HepG2 (cell line): ENCODE measurements around the gene SMPD3. TPM values are rescaled to one million over a fixed set of nuclear protein-coding genes. Genes with fewer than 3 reads are reported as not detected.

ENCODE experiments used
- ATAC-seq: fragments of 200-7000 bp; cut with Tn5 transposase; 3 replicates; pipeline ENCODE4 v1.9.1; 2020; ENCODE audit warnings: mild to moderate bottlenecking, moderate library complexity
- BruUV-seq: library from RNA; stranded (reverse); fragments of 400-500 nt; replicated peaks from 2 replicates; lab custom pipeline; 2021; lab: Mats Ljungman, UMichigan
- CTCF ChIA-PET: fragments of 300-600 bp; formaldehyde crosslinking; extraction: SDS; loops from one replicate; lab custom pipeline; 2021; ENCODE audit warnings: low total read pairs, inconsistent platforms, low intra/inter-chr PET ratio; lab: Yijun Ruan, JAX
- POLR2A ChIA-PET: fragments of 350-600 bp; sonication (Branson Sonifier 250); formaldehyde crosslinking; loops from one replicate; lab custom pipeline; 2020; ENCODE audit warnings: antibody characterized with exemption, inconsistent platforms; lab: Yijun Ruan, JAX
- DNase-seq: peaks from one replicate; pipeline ENCODE4 v3.0.0-alpha.2; 2015; ENCODE audit warnings: low spot score
- FAIRE-seq: peaks from 3 replicates; lab custom pipeline; 2011; peaks lifted over from hg19 to GRCh38; lab: Jason Lieb, UNC
- H2AFZ ChIP-seq: one replicate; pipeline ENCODE4 v1.6.1; 2011; ENCODE audit warnings: low read length, inconsistent platforms
- H3K27ac ChIP-seq: fragments of 300-600 bp; 3 replicates; pipeline ENCODE4 v1.8.0; 2011; ENCODE audit warnings: mixed run types, mild to moderate bottlenecking, mixed read lengths, low read length, inconsistent platforms; ENCODE audit not compliant: insufficient read depth; ENCODE audit errors: extremely low read length
- H3K27me3 ChIP-seq, 2 experiments: fragments of 200-600 bp in 1 of 2; 2 replicates in 1 of 2; 3 replicates in 1 of 2; pipeline versions ENCODE4 v1.6.0 to v1.8.0; 2011; ENCODE audit warnings: low read length in 2 of 2, mild to moderate bottlenecking in 2 of 2, moderate library complexity in 2 of 2, inconsistent platforms in 1 of 2; ENCODE audit not compliant: insufficient read depth in 2 of 2, control insufficient read depth in 1 of 2
- H3K36me3 ChIP-seq, 2 experiments: fragments of 200-600 bp in 1 of 2; replicated peaks in 1 of 2; 2 replicates in 1 of 2; 3 replicates in 1 of 2; pipeline versions ENCODE4 v1.5.1 to v1.8.0; 2011; ENCODE audit warnings: low read length in 2 of 2, inconsistent platforms in 1 of 2; ENCODE audit not compliant: insufficient read depth in 2 of 2, control insufficient read depth in 1 of 2
- H3K4me1 ChIP-seq: 2 replicates; pipeline ENCODE4 v1.5.1; 2012; ENCODE audit warnings: low read length, inconsistent platforms; ENCODE audit not compliant: insufficient read depth
- H3K4me2 ChIP-seq: 2 replicates; pipeline ENCODE4 v1.6.0; 2011; ENCODE audit warnings: low read depth, low read length, inconsistent platforms
- H3K4me3 ChIP-seq, 3 experiments: fragments of 200-600 bp in 1 of 3; sonication (generic), shearing (Covaris generic) in 1 of 3; replicated peaks in 1 of 3; 2 replicates each; pipeline ENCODE4 v1.5.1; 2011 to 2016; ENCODE audit warnings: low read length in 3 of 3, inconsistent platforms in 2 of 3, low read depth in 2 of 3, mild to moderate bottlenecking in 2 of 3, control low read depth in 1 of 3, mixed read lengths in 1 of 3; ENCODE audit not compliant: insufficient read depth in 1 of 3
- H3K79me2 ChIP-seq: one replicate; pipeline ENCODE4 v1.6.1; 2011; ENCODE audit warnings: low read length, inconsistent platforms; ENCODE audit not compliant: insufficient read depth
- H3K9ac ChIP-seq: 2 replicates; pipeline ENCODE4 v1.6.0; 2011; ENCODE audit warnings: mild to moderate bottlenecking, low read depth, low read length, inconsistent platforms; ENCODE audit not compliant: insufficient read depth
- H3K9me3 ChIP-seq: 2 replicates; pipeline ENCODE4 v1.5.1; 2012; ENCODE audit warnings: mild to moderate bottlenecking, low read length
- H4K20me1 ChIP-seq: 2 replicates; pipeline ENCODE4 v1.6.0; 2011; ENCODE audit warnings: inconsistent platforms, mild to moderate bottlenecking, low read length, moderate library complexity; ENCODE audit not compliant: insufficient read depth
- EP300 ChIP-seq, 3 experiments: sonication (generic) in 1 of 3; formaldehyde crosslinking in 1 of 3; IDR thresholded peaks; 2 replicates each; pipeline versions ENCODE4 v1.5.1 to v1.6.1; 2011 to 2020; ENCODE audit warnings: low read depth in 2 of 3, low read length in 2 of 3, borderline replicate concordance in 1 of 3, improper control_type of control experiment in 1 of 3, mild to moderate bottlenecking in 1 of 3, missing genetic modification reagents in 1 of 3, moderate library complexity in 1 of 3
- HNRNPLL ChIP-seq: fragments of 200-400 bp; formaldehyde crosslinking; IDR thresholded peaks from 2 replicates; pipeline ENCODE4 v1.6.1; 2017; ENCODE audit warnings: mild to moderate bottlenecking, low read depth, low read length; ENCODE audit not compliant: poor library complexity, severe bottlenecking
- KDM2A ChIP-seq: sonication (generic); formaldehyde crosslinking; IDR thresholded peaks from 2 replicates; pipeline ENCODE4 v1.4.0; 2020; ENCODE audit warnings: low read depth, missing genetic modification reagents, borderline replicate concordance
- KLF13 ChIP-seq: sonication (generic); formaldehyde crosslinking; IDR thresholded peaks from 2 replicates; pipeline ENCODE4 v1.4.0; 2020; ENCODE audit warnings: mild to moderate bottlenecking, missing genetic modification reagents
- LCORL ChIP-seq, 2 experiments: fragments of 450-650 bp in 1 of 2; sonication (generic) in 1 of 2; formaldehyde crosslinking in 1 of 2; IDR thresholded peaks; 2 replicates each; pipeline versions ENCODE4 v1.5.0 to v1.6.1; 2017 to 2020; ENCODE audit warnings: antibody characterized with exemption in 1 of 2, missing genetic modification reagents in 1 of 2
- MYPOP ChIP-seq: sonication (generic); formaldehyde crosslinking; IDR thresholded peaks from 2 replicates; pipeline ENCODE4 v1.8.1; 2023; ENCODE audit warnings: mild to moderate bottlenecking, moderate library complexity, missing genetic modification reagents
- PHF8 ChIP-seq: sonication (generic); formaldehyde crosslinking; IDR thresholded peaks from 2 replicates; pipeline ENCODE4 v1.5.0; 2020; ENCODE audit warnings: missing genetic modification reagents
- ZBTB3 ChIP-seq: sonication (generic); formaldehyde crosslinking; IDR thresholded peaks from 2 replicates; pipeline ENCODE4 v1.4.0; 2020; ENCODE audit warnings: low read depth, mild to moderate bottlenecking, moderate library complexity, missing genetic modification reagents, borderline replicate concordance
- ZBTB46 ChIP-seq: sonication (generic); formaldehyde crosslinking; IDR thresholded peaks from 2 replicates; pipeline ENCODE4 v1.4.0; 2020; ENCODE audit warnings: mild to moderate bottlenecking, missing genetic modification reagents, borderline replicate concordance
- ZNF263 ChIP-seq: sonication (generic); formaldehyde crosslinking; IDR thresholded peaks from 2 replicates; pipeline ENCODE4 v1.4.0; 2020; ENCODE audit warnings: missing genetic modification reagents
- WGBS: methylation state at CpG from one replicate; pipeline ENCODE4 v1.1.6; 2017; ENCODE audit warnings: low lambda C conversion rate; 5-methylcytosine and 5-hydroxymethylcytosine counted together
- in situ Hi-C: cut with HindIII; loops from 2 replicates; pipeline ENCODE4 v1.10.0; 2017; ENCODE audit warnings: low pct_unique_long_range_greater_than_20kb; ENCODE audit not compliant: extremely low pct_ligation_motif_present
- intact Hi-C: fragments of 100-400 bp; cut with micrococcal nuclease; formaldehyde crosslinking; loops from one replicate; pipeline ENCODE4 v1.10.0; 2022; ENCODE audit not compliant: unreplicated experiment
- polyA plus RNA-seq, 8 experiments: library from polyadenylated mRNA; depleted of rRNA in 3 of 8; stranded (reverse) in 7 of 8; unstranded in 1 of 8; fragments of >200 nt; fragmentation: Illumina TruSeq in 4 of 8; extraction: Trizol in 4 of 8; gene quantifications; 2 replicates each; pipeline versions ENCODE4 v1.2.1 to v1.2.3, GENCODE V29; 2011 to 2016; ENCODE audit warnings: low read depth in 4 of 8, missing spikeins in 1 of 8, mixed read lengths in 1 of 8; ENCODE audit not compliant: insufficient read depth in 1 of 8
- total RNA-seq, 5 experiments: library from RNA; depleted of rRNA; stranded (reverse); fragments of >200 nt; fragmentation: Illumina TruSeq; extraction: Trizol; gene quantifications; 2 replicates each; pipeline ENCODE4 v1.2.3, GENCODE V29; 2016; ENCODE audit warnings: low read depth in 1 of 5

SMPD3 gene
- total and polyA plus RNA-seq, 2 of the 13 experiments (the other 11 are each of a cell fraction or from before 2014, with no cell fraction given) = 0.07 to 0.32 TPM

- no peak overlapping the region for H2AFZ ChIP-seq
- in situ Hi-C loops = no loop called here
- DNase-seq = no peak
- no peaks in the 10 kb centered on the region for H3K9me3 ChIP-seq
- 0% methylated on average over 1 of the region's 6 CpGs for WGBS
- no peaks in the 10 kb centered on the region for H4K20me1 ChIP-seq
- no peak overlapping the region for H3K27ac ChIP-seq
- ChIA-PET CTCF (no interaction called here), POLR2A (no interaction called here)
- no peak overlapping the region for H3K4me3 ChIP-seq
- H3K36me3 ChIP-seq = no peaks in the 10 kb centered on the region
- TF ChIP-seq ZBTB46 (CRISPR knock-in tag) (no peak), KLF13 (CRISPR knock-in tag) (0 out of 2 replicates have a peak, but pooled peaks have one; percentile 8)
- H3K9ac ChIP-seq = no peak overlapping the region
- no peak overlapping the region for H3K4me2 ChIP-seq
- H3K4me1 ChIP-seq = peaks cover 4% of the 10 kb centered on the region; the same call in 1 of the 2 replicates
- no peak for ATAC-seq
- H3K27me3 ChIP-seq = peaks cover 8 to 69% of the 10 kb centered on the region in 2 experiments; a peak in 4 of 5 replicates
- intact Hi-C loops = no loop called here
- no TSS peak for BruUV-seq
- FAIRE-seq = no peak
- H3K79me2 ChIP-seq = no peaks in the 10 kb centered on the region
These were observed 71.7 kb downstream of the SMPD3 start for GRCh38 chr16:68376590-68376989.

GRCh38 chr16:68375801-68376536 lies 72.3 kb downstream of the SMPD3 start:
- no peaks in the 10 kb centered on the region for H3K4me1 ChIP-seq
- 42% methylated on average over 8 of the region's 11 CpGs for WGBS
- DNase-seq = no peak
- peaks cover 8 to 71% of the 10 kb centered on the region in 2 experiments; a peak in 4 of 5 replicates for H3K27me3 ChIP-seq
- H3K27ac ChIP-seq = no peak overlapping the region
- H3K4me3 ChIP-seq = no peak overlapping the region
- no peak overlapping the region for H2AFZ ChIP-seq
- intact Hi-C loops = no loop called here
- BruUV-seq = no TSS peak
- POLR2A ChIA-PET = no interaction called here
- CTCF ChIA-PET = no interaction called here
- H3K9ac ChIP-seq = no peak overlapping the region
- H3K79me2 ChIP-seq = no peaks in the 10 kb centered on the region
- H3K36me3 ChIP-seq = no peaks in the 10 kb centered on the region
- in situ Hi-C loops = no loop called here
- no peak for ATAC-seq
- no peak overlapping the region for H3K4me2 ChIP-seq
- no peak for FAIRE-seq
- H3K9me3 ChIP-seq = no peaks in the 10 kb centered on the region
- no peaks in the 10 kb centered on the region for H4K20me1 ChIP-seq
- no peak for TF ChIP-seq KDM2A (CRISPR knock-in tag)
- no peak for TF ChIP-seq PHF8 (CRISPR knock-in tag)
- TF ChIP-seq HNRNPLL = no peak
- TF ChIP-seq ZBTB3 (CRISPR knock-in tag) = no peak
- no peak for TF ChIP-seq MYPOP
- no peak for TF ChIP-seq EP300 (IDR thresholded peaks at IDR 0.05; ENCODE audit: low read depth in 2 of 2, low read length in 2 of 2)
- TF ChIP-seq EP300 (CRISPR knock-in tag; IDR thresholded peaks at IDR 0.05; ENCODE audit: borderline replicate concordance) = no peak
- no peak for TF ChIP-seq ZNF263 (CRISPR knock-in tag)
- TF ChIP-seq LCORL (IDR thresholded peaks at IDR 0.05) = no peak
- TF ChIP-seq LCORL (CRISPR knock-in tag; IDR thresholded peaks at IDR 0.05) = no peak
